ENCODE data around the gene SH3GL2.

DNA sequence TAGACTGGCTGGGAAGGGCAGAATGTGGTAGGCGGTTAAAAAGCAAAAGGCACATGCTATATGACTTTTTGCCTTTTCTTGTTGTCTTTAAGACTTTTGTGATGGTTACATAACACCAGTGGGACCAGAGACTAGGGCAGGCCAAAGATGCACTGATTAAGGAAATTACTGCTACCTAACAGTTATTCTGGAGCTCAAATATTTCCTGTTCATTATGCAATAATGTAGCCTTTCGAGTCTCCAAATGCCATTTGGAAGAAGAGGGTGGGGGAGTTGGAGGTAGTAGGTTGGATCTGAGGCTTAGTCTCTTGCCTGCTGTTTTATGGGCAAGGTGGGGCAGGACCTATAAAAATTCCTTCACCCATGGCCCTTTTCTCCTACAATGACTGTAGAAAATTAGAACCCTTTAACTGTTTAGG lies 51.7 kb downstream of the SH3GL2 start:
- TF ChIP-seq, protein P1, sequence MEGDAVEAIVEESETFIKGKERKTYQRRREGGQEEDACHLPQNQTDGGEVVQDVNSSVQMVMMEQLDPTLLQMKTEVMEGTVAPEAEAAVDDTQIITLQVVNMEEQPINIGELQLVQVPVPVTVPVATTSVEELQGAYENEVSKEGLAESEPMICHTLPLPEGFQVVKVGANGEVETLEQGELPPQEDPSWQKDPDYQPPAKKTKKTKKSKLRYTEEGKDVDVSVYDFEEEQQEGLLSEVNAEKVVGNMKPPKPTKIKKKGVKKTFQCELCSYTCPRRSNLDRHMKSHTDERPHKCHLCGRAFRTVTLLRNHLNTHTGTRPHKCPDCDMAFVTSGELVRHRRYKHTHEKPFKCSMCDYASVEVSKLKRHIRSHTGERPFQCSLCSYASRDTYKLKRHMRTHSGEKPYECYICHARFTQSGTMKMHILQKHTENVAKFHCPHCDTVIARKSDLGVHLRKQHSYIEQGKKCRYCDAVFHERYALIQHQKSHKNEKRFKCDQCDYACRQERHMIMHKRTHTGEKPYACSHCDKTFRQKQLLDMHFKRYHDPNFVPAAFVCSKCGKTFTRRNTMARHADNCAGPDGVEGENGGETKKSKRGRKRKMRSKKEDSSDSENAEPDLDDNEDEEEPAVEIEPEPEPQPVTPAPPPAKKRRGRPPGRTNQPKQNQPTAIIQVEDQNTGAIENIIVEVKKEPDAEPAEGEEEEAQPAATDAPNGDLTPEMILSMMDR (IDR thresholded peaks at IDR 0.05; ENCODE audit: low read depth, low read length, poor library complexity, severe bottlenecking): no peak
- no peak for TF ChIP-seq EZH2phosphoT487 (IDR thresholded peaks at IDR 0.05; ENCODE audit: borderline replicate concordance, low read length)
